Endodermal cell (in vitro differentiated cells): ENCODE results near the gene STAC. TPM values are rescaled to one million over a fixed set of nuclear protein-coding genes. Genes with fewer than 3 reads are reported as not detected.

Experiments used
- DNase-seq: peaks from one replicate; pipeline ENCODE4 v3.0.0-alpha.2; 2017
- H3K27ac ChIP-seq: 2 replicates; pipeline ENCODE4 v1.5.1; 2013; ENCODE audit warnings: mild to moderate bottlenecking, low read depth, low read length, moderate library complexity
- H3K27me3 ChIP-seq: 2 replicates; pipeline ENCODE4 v1.6.1; 2013; ENCODE audit warnings: mild to moderate bottlenecking, low read length, moderate library complexity; ENCODE audit not compliant: insufficient read depth, control insufficient read depth, poor library complexity, severe bottlenecking
- H3K36me3 ChIP-seq: 2 replicates; pipeline ENCODE4 v1.7.0; 2013; ENCODE audit warnings: mild to moderate bottlenecking, low read length, moderate library complexity; ENCODE audit not compliant: control insufficient read depth, insufficient read depth
- H3K4me1 ChIP-seq: one replicate; pipeline ENCODE4 v1.7.0; 2013; ENCODE audit warnings: low read length; ENCODE audit not compliant: control insufficient read depth, insufficient read depth
- H3K4me3 ChIP-seq: 2 replicates; pipeline ENCODE4 v1.5.1; 2013; ENCODE audit warnings: mild to moderate bottlenecking, low read length, moderate library complexity
- H3K9ac ChIP-seq: 2 replicates; pipeline ENCODE4 v1.6.1; 2013; ENCODE audit warnings: mild to moderate bottlenecking, low read length, moderate library complexity; ENCODE audit not compliant: poor library complexity, severe bottlenecking; ENCODE audit errors: extremely low read depth
- H3K9me3 ChIP-seq: 2 replicates; pipeline ENCODE4 v1.6.1; 2013; ENCODE audit warnings: mild to moderate bottlenecking, low read length, moderate library complexity; ENCODE audit not compliant: control insufficient read depth
- H3K27ac Mint-ChIP-seq: 2 replicates; pipeline ENCODE4 v1.8.0; 2020; ENCODE audit warnings: mixed read lengths
- H3K27me3 Mint-ChIP-seq: 2 replicates; pipeline ENCODE4 v1.8.0; 2021; ENCODE audit warnings: mild to moderate bottlenecking, mixed read lengths; ENCODE audit not compliant: insufficient read depth
- H3K36me3 Mint-ChIP-seq: 2 replicates; pipeline ENCODE4 v1.8.0; 2020; ENCODE audit warnings: low read depth, mixed read lengths
- H3K4me1 Mint-ChIP-seq: 2 replicates; pipeline ENCODE4 v1.8.0; 2020; ENCODE audit warnings: mixed read lengths
- H3K4me3 Mint-ChIP-seq: 2 replicates; pipeline ENCODE4 v1.8.0; 2020; ENCODE audit warnings: mild to moderate bottlenecking, moderate library complexity, mixed read lengths
- H3K9me3 Mint-ChIP-seq: 2 replicates; pipeline ENCODE4 v1.8.0; 2020; ENCODE audit warnings: mild to moderate bottlenecking, mixed read lengths
- WGBS, 2 experiments: methylation state at CpG; one replicate each; pipeline versions ENCODE4 v1.1.5 to v1.1.7; 2013; ENCODE audit warnings: missing lambda C conversion rate in 2 of 2, mixed read lengths in 1 of 2; ENCODE audit not compliant: insufficient coverage in 1 of 2, insufficient read length in 1 of 2; 5-methylcytosine and 5-hydroxymethylcytosine counted together
- total RNA-seq, 2 donors: library from RNA; stranded (reverse); fragmentation: NEBNext Ultra II Directional in 1 of 2; extraction: Animal tissue kit (Norgen Biotek cat#: 25700) in 1 of 2; gene quantifications; 2 replicates in 1 of 2; 3 replicates in 1 of 2; pipeline ENCODE4 v1.2.1, GENCODE V29; 2021
- TF ChIP-seq, protein P1 (sequence below): fragments of 200-600 bp; sonication (generic); conservative IDR thresholded peaks from 2 replicates; pipeline ENCODE4 v1.5.0; 2021; ENCODE audit warnings: antibody characterized with exemption, mild to moderate bottlenecking

The STAC gene
- total RNA-seq, 2 donors from 2014 or later = 0.80 to 1.2 TPM

DNA sequence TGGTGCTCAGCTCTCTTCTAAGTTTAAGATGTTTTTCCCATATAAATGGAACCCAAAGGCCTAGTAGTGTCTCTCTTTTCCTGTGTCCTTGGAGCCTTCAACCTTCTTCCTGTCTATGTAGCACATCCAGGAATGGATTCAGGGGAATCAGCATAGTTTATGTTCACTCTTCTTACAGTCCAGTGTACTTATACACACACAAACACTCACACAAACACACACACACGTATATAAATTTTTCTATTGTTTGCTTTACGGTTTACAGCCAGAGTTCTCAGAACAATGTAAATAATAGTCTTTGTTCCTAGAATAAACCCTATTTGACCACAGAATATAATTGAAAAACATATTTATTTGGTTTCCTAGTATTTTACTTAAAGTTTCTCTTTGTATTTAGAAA lies 36.9 kb downstream of the STAC start:
- no peaks in the 10 kb centered on the region for H3K9me3 ChIP-seq
- H3K4me1 ChIP-seq = no peaks in the 10 kb centered on the region
- Mint-ChIP-seq H3K9me3 (peaks cover 19% of the 10 kb centered on the region), H3K4me1 (peaks cover 3% of the 10 kb centered on the region), H3K4me3 (no peak overlapping the region), H3K36me3 (no peaks in the 10 kb centered on the region), H3K27me3 (no peaks in the 10 kb centered on the region), H3K27ac (no peak overlapping the region)
- WGBS, 2 experiments = 95 to 100% methylated on average over 2 of the region's 2 CpGs
- no peaks in the 10 kb centered on the region for H3K36me3 ChIP-seq
- no peak overlapping the region for H3K27ac ChIP-seq
- TF ChIP-seq, protein P1, sequence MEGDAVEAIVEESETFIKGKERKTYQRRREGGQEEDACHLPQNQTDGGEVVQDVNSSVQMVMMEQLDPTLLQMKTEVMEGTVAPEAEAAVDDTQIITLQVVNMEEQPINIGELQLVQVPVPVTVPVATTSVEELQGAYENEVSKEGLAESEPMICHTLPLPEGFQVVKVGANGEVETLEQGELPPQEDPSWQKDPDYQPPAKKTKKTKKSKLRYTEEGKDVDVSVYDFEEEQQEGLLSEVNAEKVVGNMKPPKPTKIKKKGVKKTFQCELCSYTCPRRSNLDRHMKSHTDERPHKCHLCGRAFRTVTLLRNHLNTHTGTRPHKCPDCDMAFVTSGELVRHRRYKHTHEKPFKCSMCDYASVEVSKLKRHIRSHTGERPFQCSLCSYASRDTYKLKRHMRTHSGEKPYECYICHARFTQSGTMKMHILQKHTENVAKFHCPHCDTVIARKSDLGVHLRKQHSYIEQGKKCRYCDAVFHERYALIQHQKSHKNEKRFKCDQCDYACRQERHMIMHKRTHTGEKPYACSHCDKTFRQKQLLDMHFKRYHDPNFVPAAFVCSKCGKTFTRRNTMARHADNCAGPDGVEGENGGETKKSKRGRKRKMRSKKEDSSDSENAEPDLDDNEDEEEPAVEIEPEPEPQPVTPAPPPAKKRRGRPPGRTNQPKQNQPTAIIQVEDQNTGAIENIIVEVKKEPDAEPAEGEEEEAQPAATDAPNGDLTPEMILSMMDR = no peak
- H3K9ac ChIP-seq = no peak overlapping the region
- H3K27me3 ChIP-seq = no peaks in the 10 kb centered on the region
- H3K4me3 ChIP-seq = no peak overlapping the region
- DNase-seq = no peak

DNA sequence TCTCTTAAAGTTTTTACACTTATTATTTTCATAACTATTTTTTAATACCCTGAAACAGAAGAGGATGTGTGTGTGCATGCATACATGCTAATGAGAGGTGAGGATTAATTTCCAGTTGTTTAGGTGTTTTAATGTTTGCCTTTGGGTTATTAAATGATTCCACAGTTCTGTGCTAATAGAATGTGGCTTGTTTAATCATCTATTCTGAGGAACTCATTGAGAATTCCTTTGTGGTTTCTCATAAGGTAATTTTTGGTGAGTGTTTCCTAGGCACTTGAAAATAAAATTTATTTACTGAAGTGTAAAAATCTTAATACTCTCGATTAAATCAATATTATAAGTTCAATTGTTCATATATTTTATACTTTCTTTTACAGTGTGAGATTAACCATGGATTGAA lies 38.0 kb downstream of the STAC start:
- Mint-ChIP-seq H3K27ac (no peak overlapping the region), H3K4me3 (no peak overlapping the region), H3K4me1 (peaks cover 3% of the 10 kb centered on the region), H3K36me3 (no peaks in the 10 kb centered on the region), H3K9me3 (peaks cover 19% of the 10 kb centered on the region), H3K27me3 (no peaks in the 10 kb centered on the region)
- no peaks in the 10 kb centered on the region for H3K9me3 ChIP-seq
- H3K9ac ChIP-seq = no peak overlapping the region
- no peaks in the 10 kb centered on the region for H3K4me1 ChIP-seq
- no peak for DNase-seq
- H3K27me3 ChIP-seq = no peaks in the 10 kb centered on the region
- TF ChIP-seq, protein P1 = no peak
- no peak overlapping the region for H3K27ac ChIP-seq
- no CpG with 5 or more reads among the region's 1 CpG for WGBS, 2 experiments
- H3K4me3 ChIP-seq = no peak overlapping the region
- H3K36me3 ChIP-seq = no peaks in the 10 kb centered on the region

DNA sequence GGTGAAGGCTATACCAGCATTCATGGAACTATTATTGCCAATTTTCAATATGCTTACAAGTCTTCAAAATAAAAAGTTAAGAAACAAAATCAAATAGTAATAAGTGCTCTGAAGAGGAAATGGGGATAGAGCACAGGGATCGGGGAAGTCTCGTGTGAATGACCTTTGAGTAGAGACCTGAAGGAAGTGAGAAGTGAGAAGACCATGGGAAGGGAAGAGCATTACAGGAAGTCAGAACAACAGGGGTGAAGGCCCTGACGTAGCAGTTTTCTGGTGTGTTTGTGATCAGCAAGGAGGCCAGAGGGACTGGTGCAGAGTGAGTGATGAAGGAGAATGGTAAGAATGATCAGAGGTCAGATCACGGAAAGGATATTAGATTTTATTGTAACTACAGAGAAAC lies 48.1 kb downstream of the STAC start:
- no peak overlapping the region for H3K4me3 Mint-ChIP-seq
- no peaks in the 10 kb centered on the region for H3K27me3 Mint-ChIP-seq
- DNase-seq = no peak
- no peaks in the 10 kb centered on the region for H3K36me3 Mint-ChIP-seq
- Histone ChIP-seq H3K27me3 (no peaks in the 10 kb centered on the region), H3K9ac (no peak overlapping the region), H3K9me3 (no peaks in the 10 kb centered on the region), H3K4me3 (no peak overlapping the region), H3K4me1 (no peaks in the 10 kb centered on the region), H3K27ac (no peak overlapping the region), H3K36me3 (no peaks in the 10 kb centered on the region)
- TF ChIP-seq, protein P1 = no peak
- 92 to 95% methylated on average over 4 of the region's 4 CpGs for whole genome bisulfite sequencing, 2 experiments
- H3K9me3 Mint-ChIP-seq = no peaks in the 10 kb centered on the region
- H3K27ac Mint-ChIP-seq = no peak overlapping the region
- no peaks in the 10 kb centered on the region for H3K4me1 Mint-ChIP-seq
